ENCODE data around the gene GRB2.

The GRB2 gene

DNA sequence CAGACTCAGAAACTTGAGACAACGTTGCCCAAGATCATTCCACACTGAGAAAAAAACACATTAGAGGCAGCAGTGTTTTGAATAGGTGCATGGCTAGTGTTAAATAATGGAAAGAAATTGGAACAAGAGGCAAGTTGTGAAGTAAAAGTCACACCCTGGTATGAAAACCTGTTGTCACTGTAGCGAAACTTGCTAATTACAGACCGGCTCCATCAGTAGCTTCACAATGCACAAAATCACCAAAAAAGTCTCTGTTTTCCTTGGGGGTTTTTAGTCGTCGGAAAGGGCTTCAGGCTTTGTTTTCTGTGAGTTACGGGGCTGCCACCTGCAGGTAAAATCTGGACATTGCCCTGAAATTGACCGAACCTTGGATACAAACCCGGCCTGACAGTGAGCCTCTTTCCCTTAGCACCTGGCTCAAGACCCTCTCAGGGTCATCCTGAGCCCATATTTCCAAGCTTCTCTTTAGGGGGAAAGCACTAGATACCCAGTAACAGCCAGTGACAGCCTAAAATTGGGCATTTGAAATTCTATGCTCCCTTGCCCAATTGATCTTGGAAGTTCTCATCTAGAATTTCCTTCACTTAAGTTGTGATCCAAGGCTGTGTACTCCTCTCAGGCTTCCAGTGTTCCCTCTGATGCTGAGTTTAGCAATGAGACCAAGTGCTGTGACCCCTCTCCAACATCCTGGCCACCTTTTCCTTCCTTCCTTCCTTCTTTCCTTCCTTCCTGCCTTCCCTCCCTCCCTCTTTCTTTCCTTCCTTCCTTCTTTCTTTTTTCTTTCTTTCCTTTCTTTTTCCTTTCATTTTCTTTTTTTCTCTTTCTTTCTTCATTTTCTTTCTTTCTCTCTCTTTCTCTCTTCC is 7.2 kb upstream of the GRB2 start:
- DNase-seq, result no peak

DNA sequence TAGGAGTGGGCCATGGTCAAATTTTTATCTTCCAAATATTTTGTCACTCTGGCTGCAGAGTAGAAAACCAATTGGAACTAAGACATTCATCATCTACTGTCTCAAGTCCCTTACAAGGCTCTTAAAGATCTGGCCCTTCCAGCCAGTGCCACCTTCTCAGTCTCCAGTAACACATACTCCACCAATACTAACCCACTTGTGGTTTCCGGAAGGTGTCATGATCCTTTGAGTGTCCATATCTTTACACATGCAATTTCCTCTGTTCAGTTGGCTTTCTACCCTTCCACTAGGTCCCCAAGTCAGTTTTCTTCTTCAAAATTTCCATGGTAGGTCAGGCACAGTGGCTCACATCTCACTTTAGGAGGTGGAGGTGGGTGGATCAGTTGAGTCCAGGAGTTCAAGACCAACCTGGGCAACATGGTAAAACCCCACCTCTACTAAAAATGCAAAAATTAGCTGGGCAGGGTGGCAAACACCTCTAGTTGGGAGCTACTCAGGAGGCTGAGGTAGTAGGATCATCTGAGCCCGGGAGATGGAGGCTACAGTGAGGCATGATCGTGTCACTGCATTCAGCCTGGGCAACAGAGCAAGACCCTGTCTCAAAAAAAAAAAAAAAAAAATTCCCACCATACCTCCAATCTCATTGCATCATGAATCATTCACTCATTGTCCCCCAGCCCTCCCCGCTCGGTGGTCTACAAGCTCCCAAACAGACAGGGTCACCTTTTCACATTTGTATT is 6.0 kb upstream of the GRB2 start:
- DNase-seq, result no peak

DNA sequence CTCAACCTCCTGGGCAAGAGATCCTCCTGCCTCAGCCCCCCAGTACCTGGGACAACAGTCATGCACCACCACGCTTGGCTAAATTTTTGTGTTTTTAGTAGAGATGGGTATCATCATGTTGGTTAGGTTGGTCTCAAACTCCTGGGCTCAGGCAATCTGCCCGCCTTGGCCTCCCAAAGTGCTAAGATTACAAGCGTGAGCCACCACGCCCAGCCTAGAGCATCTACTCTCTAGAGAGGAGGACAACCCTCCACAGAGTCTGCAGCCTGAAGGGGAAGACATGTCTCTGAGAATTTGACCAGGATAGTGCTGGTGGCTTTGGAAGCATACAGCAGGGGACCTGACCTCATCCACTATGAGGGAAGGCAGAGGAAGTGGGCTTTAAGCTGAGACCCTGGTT is 4.7 kb upstream of the GRB2 start:
- DNase-seq, result no peak

DNA sequence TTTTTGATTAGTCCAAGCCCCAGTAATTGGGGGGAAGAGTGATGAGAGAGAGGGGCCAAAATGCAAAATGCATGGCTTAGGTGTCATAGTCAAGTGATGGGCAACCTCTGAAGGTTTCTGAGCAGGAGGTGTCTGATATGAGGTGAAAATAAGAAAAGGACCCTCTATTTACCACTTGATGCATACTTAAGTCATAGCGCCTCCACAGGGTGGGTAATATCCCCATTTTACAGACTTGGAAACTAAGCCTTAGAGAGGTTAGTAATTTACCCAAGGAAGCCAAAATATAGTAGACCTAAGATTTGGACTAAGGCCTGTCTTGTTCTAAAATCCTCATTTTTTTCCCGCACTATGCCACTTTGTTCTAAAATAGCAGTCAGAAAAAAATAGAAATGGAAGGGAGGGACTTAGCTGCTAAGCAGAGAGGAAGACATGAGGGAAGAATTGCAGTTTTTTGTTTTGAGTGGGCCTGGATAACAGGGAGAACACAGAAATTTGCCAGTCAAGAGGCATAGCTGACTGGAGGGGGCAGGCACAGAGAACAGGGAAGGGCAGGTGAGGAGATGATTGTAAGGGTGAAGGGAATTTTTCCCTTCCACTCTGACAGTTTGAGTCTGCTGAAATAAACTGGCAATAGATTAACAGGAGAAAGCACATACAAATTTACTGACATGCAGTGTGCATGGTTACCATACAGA is 2.3 kb upstream of the GRB2 start:
- no peak for DNase-seq

DNA sequence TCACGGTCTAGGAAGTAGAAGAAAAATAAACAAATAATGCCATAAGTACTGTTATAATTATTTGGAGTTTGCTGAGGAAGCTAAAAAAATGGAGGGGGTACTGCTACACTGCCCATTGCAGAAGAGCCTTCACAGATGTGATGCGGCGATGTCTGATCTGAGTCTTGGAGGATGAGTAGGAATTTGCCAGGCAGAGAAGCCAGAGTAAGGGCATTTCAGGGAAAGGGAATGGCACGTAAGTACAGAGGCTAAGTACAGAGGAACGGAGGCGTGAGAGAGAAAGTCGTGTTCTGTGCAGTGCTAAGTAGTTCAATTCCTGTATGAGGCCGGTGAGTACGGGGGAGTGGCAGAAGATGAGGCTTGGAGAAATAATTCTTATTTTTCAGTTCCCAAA is 741 bp upstream of the GRB2 start:
- no peak for DNase-seq

DNA sequence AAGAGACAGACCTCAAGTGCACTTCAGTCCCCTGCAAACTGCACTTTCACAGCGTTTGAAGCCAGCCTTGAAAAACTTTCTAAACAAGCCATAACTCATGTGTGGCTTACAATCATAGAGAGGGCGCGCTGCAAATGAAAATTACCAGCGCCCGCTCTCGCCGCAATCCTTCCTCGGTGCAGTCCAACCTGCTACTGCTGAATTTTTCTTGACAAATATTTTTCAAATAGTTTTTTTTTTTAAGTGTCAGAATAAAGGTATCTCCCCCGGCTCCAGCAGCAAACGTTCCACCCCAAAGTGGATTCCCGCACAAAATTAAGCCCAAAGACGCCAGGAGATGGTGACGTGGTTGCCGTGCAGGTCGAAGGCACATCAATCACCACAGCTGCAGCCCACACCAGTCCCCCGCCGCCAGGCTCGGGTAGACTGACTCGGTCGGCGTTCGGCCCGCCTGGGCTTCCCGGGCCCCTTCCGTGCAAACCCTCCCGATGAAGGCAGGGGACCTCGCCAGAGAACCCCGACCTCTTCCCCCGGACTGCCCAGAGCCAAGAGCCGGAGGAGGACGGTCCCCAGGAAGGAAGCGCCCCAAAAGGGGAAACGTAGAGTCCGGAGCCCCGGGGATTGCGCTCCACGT is 630 bp downstream of the GRB2 start:
- no peak for DNase-seq

DNA sequence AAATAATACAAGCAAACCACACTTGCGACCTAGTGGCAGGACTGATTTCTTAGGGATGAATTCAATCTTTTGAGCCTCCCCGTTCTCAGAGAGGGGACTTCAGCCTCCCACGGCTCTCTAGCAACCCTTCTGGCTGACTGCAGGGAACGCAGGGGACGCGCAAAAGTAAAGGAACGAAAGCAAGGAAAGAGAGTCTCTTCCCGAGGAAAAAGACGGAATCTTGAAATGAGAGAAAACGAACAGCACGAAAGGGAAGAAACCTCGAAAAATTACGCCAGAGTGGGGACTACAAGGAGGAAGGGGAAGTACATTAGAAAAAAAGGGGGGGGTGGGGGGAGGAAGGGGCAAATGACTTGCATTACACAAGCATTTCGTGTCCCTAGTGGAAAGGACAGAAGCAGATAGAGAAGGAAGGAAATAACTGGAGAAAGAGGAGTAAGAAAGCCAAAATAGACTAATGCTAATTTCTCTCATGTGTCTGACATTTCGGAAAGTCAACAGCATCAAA is 1.2 kb downstream of the GRB2 start:
- no peak for DNase-seq

DNA sequence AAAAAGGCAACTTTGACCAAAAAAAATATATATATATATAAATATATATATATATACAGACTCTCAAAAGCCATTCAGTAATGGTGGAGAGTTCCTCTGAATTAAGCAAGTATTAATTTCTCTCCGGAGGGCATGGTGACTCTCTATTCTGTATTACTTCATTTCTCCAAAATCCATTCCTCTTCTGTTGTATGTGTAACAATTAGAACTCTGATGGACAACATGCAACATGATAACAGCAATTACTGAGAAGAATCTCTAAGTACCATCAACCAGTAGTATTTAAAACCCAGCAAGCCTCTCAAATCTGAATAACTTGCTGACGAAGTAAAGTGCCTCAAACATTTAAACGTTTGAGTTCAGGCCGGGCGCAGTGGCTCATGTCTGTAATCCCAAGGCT is 2.3 kb downstream of the GRB2 start:
- DNase-seq, result no peak

DNA sequence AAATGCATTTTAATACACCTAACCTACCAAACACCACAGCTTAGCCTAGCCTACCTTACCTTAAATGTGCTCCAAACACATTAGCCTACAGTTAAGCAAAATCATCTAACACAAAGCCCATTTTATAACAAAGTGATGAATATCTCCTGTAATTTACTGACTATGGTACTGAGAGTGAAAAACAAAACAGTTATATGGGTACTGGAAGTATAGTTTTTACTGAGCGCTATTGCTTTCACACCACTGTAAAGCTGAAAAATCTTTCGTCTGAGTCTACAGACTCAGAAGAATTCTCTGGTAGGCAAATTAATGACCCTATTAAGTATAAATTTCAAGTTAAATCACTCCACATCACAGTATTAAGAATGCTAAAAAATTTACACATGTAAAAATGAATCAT is 3.5 kb downstream of the GRB2 start:
- DNase-seq, result no peak

DNA sequence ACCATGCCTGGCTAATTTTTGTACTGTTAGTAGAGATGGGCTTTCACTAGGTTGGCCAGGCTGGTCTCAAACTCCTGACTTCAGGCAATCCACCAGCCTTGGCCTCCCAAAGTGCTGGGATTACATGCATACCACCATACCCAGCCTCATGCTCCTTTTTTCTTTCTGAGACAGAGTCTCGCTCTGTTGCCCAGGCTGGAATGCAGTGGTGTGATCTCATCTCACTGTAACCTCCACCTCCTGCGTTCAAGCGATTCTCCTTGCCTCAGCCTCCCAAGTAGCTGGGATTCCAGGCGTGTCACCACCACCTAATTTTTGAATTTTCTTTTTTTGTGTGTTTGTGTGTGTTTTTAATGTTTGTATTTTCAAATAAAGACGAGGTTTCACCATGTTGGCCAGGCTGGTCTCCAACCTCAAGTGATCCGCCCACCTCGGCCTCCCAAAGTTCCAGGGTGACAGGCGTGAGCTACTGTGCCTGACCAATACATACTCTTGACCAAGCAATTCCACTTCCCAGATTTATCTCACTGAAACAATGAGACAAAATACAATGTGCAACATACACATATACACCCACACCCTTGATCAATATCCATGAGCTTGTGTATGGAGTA is 5.0 kb downstream of the GRB2 start:
- DNase-seq, result no peak

DNA sequence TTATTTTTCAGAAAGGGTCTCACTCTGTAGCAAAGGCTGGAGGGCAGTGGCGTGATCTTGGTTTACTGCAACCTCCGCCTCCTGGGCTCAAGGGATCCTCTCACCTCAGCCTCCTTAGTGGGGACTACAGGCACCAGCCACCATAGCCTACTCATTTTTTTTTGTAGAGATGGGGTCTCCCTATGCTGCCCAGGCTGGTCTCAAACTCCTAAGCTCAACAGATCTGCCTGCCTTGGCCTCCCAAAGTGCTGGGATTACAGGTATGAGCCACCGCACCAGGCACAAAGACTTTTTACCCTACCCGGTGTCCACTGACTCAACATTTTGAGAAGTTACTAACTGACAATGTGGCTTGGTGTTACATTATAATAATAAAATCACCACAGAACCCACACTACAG is 7.2 kb downstream of the GRB2 start:
- no peak for DNase-seq

DNA sequence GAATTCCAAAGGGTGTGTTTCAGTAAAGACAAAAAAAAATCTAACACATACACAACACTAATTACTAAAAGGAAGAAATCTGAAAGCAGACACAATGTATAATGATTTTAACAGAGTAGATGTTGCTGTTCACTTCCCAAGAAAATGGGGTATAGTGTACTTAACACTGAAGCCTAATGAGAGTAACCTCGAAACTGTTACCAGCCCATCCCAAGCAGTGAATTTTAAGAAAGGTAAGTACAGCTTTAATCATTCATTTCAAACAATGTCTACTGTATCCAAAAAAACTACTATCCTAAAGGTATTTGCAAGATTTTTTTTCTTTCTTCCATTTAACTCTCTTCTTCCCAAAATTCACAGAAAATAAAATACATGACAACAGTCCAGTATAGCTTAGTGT is 8.3 kb downstream of the GRB2 start:
- no peak for DNase-seq

DNA sequence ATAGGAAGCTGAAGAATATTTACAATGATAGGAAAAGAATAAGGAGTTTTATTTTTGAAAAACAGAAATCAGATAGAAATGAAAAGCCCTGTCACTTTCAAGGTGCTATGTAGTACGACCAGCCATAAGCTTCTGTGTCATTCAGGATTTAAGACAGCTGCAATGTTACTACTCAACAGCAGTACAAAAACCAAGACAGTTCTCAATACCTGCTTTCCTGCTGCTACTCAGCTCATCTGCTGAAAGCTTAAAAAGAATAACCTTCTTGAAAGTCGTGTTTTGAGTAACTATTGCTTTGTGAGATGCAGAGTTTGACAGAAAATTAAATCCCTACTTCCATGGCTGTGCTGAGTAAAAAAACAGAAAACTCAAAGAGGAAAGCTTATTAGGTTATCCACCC is 8.7 kb downstream of the GRB2 start:
- DNase-seq, result no peak

DNA sequence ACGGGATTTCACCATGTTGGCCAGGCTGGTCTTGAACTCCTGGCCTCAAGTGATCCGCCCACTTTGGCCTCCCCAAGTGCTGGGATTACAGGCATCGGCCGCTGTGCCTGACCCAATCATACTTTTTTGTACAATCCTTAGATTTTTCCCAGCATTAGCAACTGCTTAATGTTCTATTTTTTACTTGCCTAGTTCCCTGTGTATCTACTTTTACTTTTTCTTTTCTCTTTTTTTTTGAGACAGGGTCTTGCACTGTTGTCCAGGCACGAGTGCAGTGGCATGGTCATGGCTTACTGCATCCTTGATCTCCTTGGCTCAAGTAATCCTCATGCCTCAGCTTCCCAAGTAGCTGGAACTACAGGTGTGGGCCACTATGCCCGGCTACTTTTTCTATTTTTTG is 9.5 kb downstream of the GRB2 start:
- DNase-seq, result no peak

DNA sequence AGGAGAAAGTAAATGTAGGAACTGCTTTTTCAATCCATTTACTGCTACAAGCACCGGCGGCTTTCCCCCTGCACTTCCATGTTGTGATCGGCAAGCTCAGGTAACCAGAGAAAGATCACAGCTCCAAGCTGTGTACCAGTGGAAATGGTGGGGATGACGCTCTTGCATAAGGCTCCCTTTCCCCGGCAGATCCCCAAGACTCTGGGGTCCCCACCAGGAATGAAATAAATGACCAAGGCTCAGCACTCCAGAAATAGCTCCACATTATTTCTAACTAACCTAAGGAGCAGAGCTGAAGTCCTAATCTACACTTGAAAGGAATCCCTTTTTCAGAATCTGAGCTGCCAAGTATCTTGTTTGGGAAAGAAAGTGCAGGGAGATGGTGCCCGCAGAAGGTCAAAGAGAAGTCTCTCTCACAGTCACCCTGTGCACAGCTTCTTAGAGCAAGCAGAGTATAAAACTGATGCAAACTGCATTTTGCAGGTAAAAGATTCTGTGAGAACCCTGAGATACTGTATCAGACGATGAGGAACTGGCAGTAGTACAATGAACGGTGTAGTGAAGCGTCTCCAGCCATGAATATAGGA is 11.1 kb downstream of the GRB2 start:
- no peak for DNase-seq

DNA sequence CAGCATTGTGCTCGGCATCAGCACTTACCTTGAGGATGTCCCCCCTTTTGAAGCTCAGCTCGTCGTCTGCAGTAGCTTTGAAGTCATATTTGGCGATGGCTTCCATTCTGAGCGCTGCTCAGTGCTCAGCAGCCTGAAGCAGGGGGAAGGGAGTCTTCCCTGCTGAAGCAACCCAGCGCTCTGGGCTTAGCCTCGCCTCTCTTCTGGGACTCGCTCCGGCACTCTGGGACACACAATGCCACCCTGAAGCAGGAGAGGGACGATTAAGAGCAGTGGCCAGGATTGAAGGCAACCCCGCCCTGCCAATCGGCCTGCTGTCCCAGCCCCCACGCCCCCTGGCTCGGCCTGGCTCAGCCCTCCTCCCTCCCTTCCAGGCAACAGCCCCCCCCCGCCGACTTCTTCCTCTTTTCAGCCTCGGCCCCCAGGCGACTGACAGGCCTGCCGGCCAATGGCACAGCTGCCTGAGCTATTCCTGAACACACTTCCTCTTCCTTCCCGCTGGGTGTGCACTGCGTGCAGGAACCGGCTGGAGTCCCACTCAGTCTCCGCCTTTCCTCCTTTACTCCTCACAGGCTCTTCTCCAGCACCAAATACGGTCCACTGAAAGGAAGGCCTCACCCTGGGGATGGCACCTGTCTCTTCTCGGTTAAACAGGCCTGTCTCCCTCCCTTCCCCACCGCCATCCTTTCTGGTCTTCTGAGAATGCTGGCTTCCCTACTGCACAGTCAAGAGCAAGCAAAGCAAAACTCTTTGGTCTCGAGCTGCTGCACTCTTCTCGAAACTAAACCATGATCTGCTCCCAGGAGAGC is 11.8 kb downstream of the GRB2 start:
- DNase-seq, result no peak

DNA sequence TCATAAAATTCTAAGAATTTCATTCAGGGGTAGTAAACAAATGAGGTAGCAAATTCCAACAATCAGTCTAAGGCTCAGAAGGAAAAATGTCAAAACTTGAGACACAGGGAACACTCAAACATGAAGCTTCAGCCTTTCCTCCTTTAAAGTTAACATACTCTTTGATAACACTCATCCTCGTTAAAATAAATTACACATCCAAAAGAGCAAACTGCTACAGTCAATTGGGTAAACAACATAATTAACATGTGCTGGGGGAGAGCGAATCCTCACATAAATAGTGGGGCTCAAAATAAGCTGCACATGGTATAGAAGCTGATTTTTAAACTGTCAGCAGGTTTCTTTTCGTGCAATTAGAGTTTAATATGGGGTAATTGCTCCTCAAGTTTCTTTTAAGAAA is 12.9 kb downstream of the GRB2 start:
- DNase-seq, result no peak

DNA sequence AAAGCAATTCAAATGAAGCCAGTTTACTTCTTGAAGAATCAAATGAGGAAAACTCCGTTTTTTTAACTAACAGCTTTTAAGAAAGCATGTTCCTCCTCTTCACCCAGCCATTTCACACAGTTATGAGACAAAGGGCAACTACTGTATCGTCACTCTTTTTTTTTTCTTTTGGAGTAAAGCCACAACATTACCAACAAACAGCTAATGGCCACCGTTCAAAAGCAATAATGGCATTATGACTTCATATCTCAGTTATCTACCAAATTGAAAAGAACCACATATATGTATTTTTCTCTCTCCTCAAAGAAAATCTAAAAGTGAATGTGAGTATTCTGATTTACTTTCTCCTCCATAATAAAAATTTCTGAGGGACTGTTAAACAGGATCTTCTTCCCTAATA is 14.5 kb downstream of the GRB2 start:
- no peak for DNase-seq

DNA sequence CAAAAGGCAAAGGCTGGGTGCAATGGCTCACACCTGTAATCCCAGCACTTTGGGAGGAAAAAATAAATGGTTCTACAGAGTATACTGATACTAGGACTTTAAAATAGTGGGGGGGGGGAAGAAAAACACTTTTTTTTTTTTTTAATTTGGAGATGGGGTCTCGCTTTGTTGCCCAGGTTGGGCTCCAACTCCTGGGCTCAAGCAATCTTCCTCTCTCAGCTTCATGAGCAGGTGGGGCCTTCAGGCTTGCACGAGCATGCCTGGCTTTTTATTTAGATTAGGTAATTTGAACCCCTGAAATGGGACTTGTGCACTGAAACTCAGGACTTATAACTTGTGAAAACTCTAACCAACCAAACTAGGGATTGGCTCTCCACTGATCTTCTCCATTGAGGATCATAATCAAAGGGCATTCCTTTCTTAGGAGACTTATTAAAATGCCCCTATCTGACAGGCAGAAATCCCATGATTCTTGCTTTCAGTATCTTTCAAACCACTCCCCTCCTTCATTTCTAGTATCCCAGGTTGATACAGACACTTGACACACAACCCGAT is 16.9 kb downstream of the GRB2 start:
- DNase-seq, result no peak

DNA sequence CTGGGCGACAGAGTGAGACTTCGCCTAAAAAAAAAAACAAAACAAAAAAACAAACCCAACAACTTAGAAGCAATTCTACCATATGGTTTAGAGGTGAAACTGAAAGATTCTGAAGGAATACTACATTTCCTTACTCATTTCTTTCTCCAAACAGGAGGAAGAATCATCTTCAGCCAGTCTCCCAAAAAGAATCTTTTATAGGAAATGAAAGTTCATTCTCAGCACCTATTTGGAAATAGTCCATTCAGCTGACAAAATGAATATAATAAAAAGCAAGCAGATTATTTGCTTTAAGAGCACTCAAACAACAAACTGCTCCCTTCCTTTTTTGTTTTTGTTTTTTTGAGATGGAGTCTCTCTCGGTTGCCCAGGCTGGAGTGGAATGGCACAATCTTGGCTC is 17.7 kb downstream of the GRB2 start:
- no peak for DNase-seq

DNA sequence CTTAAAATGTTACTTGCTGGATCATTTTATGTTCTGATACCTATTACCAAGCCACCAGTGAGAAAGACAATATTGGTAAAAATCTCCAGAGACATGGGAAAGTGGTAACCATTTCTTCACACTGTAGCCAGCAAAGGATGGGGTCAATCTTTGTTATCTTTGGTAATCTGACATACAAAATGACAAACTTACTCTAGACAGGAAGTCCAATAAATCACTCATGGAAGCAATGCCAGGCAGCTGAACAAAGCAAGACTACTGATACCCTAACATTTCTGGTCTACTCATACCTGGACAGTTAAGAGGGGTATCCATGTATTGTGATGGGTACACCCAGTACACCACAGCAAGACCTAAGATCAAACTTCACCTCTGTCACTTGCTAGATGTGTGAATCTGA is 19.0 kb downstream of the GRB2 start:
- DNase-seq, result no peak

Data from cortex of kidney (tissue), 1 donor.